Thymus (tissue), 11 donors: ENCODE results near the gene SYMPK. TPM values are rescaled to one million over a fixed set of nuclear protein-coding genes. Genes with fewer than 3 reads are reported as not detected.
A peak's percentile ranks its signal among the peaks of the same experiment; 100 is the strongest.

Experiments used
- DNase-seq, 9 donors: peaks; one replicate each; pipeline ENCODE4 v3.0.0-alpha.2; 2013; ENCODE audit warnings: low spot score in 9 of 9, low read depth in 6 of 9, missing footprints in 1 of 9
- H3K27ac ChIP-seq, 2 donors: one replicate each; pipeline ENCODE4 v1.5.1; 2013; ENCODE audit warnings: control low read depth in 1 of 2, low read depth in 1 of 2, low read length in 1 of 2, mild to moderate bottlenecking in 1 of 2, moderate library complexity in 1 of 2
- H3K27me3 ChIP-seq, 2 donors: one replicate each; pipeline ENCODE4 v1.5.1; 2013; ENCODE audit warnings: low read length in 1 of 2; ENCODE audit not compliant: control insufficient read depth in 2 of 2, insufficient read depth in 1 of 2
- H3K36me3 ChIP-seq, 2 donors: one replicate each; pipeline ENCODE4 v1.5.1; 2013; ENCODE audit warnings: low read length in 1 of 2, mild to moderate bottlenecking in 1 of 2, moderate library complexity in 1 of 2; ENCODE audit not compliant: control insufficient read depth in 2 of 2, insufficient read depth in 2 of 2
- H3K4me1 ChIP-seq, 2 donors: one replicate each; pipeline ENCODE4 v1.5.1; 2013; ENCODE audit warnings: low read length in 2 of 2; ENCODE audit not compliant: control insufficient read depth in 2 of 2, insufficient read depth in 2 of 2
- H3K4me3 ChIP-seq, 2 donors: one replicate each; pipeline ENCODE4 v1.5.1; 2013; ENCODE audit warnings: low read length in 2 of 2, control low read depth in 1 of 2, mild to moderate bottlenecking in 1 of 2
- H3K9me3 ChIP-seq, 2 donors: one replicate each; pipeline ENCODE4 v1.5.1; 2013; ENCODE audit warnings: low read length in 1 of 2, mild to moderate bottlenecking in 1 of 2; ENCODE audit not compliant: control insufficient read depth in 2 of 2, insufficient read depth in 1 of 2
- WGBS: extraction: QIAGEN DNeasy Blood & Tissue Kit; methylation state at CpG from one replicate; pipeline ENCODE4 v1.1.7; 2013; 5-methylcytosine and 5-hydroxymethylcytosine counted together
- polyA plus RNA-seq: library from polyadenylated mRNA; stranded (reverse); fragments of 200-250 nt; gene quantifications from one replicate; pipeline ENCODE4 v1.2.3, GENCODE V29; 2013
- total RNA-seq: library from RNA; stranded (reverse); fragments of 120-200 nt; gene quantifications from one replicate; pipeline ENCODE4 v1.2.4, GENCODE V29; 2013
- donor health status: healthy.

Gene SYMPK
- total and polyA plus RNA-seq, 2 donors: 24.5 to 151 TPM

GRCh38 chr19:45817010-45817724 is 45.8 kb downstream of the SYMPK start:
- peak; percentile 85 to 98 (median 92) for DNase-seq
- no peak overlapping the region for H3K4me3 ChIP-seq
- WGBS: 21% methylated on average over 24 of the region's 24 CpGs
- H3K27ac ChIP-seq: no peak overlapping the region
- H3K9me3 ChIP-seq: no peaks in the 10 kb centered on the region
- H3K36me3 ChIP-seq: peaks cover 19 to 29% of the 10 kb centered on the region in 2 donors
- peaks cover 0 to 23% of the 10 kb centered on the region in 2 donors for H3K4me1 ChIP-seq
- H3K27me3 ChIP-seq: peaks cover 2 to 26% of the 10 kb centered on the region in 2 donors

- H3K4me1 ChIP-seq: peaks cover 0 to 23% of the 10 kb centered on the region in 2 donors
- no peaks in the 10 kb centered on the region for H3K9me3 ChIP-seq
- H3K4me3 ChIP-seq: no peak overlapping the region
- no peak overlapping the region for H3K27ac ChIP-seq
- DNase-seq: no peak
- H3K36me3 ChIP-seq: peaks cover 14 to 25% of the 10 kb centered on the region in 2 donors
- WGBS: 91% methylated on average over 18 of the region's 18 CpGs
- peaks cover 2 to 26% of the 10 kb centered on the region in 2 donors for H3K27me3 ChIP-seq
Measured at GRCh38 chr19:45816236-45817009, 46.5 kb downstream of the SYMPK start.

- peaks cover 0 to 23% of the 10 kb centered on the region in 2 donors for H3K4me1 ChIP-seq
- peak in 1 of 9 donors; percentile 39 for DNase-seq
- WGBS: 7% methylated on average over 44 of the region's 44 CpGs
Measured at GRCh38 chr19:45815481-45816216, 47.3 kb downstream of the SYMPK start.

GRCh38 chr19:45814851-45815480 is 48.0 kb downstream of the SYMPK start, which contains the start of gene RSPH6A:
RSPH6A (minus strand) TSS chr19:45815308; CDS start chr19:45815176, 132 bp downstream.
- Histone ChIP-seq H3K27me3 (peaks cover 2 to 26% of the 10 kb centered on the region in 2 donors), H3K9me3 (no peaks in the 10 kb centered on the region), H3K36me3 (peaks cover 4 to 12% of the 10 kb centered on the region in 2 donors), H3K27ac (peak within 1 kb of the TSS in 1 of 2 donors; percentile 31), H3K4me3 (peak within 1 kb of the TSS; percentile 24 to 46), H3K4me1 (peaks cover 0 to 26% of the 10 kb centered on the region in 2 donors)
- 21% methylated on average over 40 of the region's 40 CpGs for WGBS
- DNase-seq: no peak

More at GRCh38 chr19:45815481-45816216, 47.3 kb downstream of the SYMPK start:
- H3K27me3 ChIP-seq: peaks cover 2 to 26% of the 10 kb centered on the region in 2 donors
- H3K9me3 ChIP-seq: no peaks in the 10 kb centered on the region
- no peak overlapping the region for H3K27ac ChIP-seq
- peaks cover 6 to 19% of the 10 kb centered on the region in 2 donors for H3K36me3 ChIP-seq
- peak overlapping the region; percentile 24 to 46 for H3K4me3 ChIP-seq

- no peak for DNase-seq
Measured at GRCh38 chr19:45814166-45814780, 48.7 kb downstream of the SYMPK start.

GRCh38 chr19:45812297-45812696 is 50.6 kb downstream of the SYMPK start:
- H3K4me1 ChIP-seq: peaks cover 5 to 32% of the 10 kb centered on the region in 2 donors
- 97% methylated on average over 6 of the region's 6 CpGs for WGBS
- no peak overlapping the region for H3K4me3 ChIP-seq
- peaks cover 0 to 3% of the 10 kb centered on the region in 2 donors for H3K36me3 ChIP-seq
- H3K27me3 ChIP-seq: peaks cover 2 to 26% of the 10 kb centered on the region in 2 donors
- H3K9me3 ChIP-seq: no peaks in the 10 kb centered on the region
- no peak for DNase-seq
- no peak overlapping the region for H3K27ac ChIP-seq

More at GRCh38 chr19:45814166-45814780, 48.7 kb downstream of the SYMPK start:
- Histone ChIP-seq H3K9me3 (no peaks in the 10 kb centered on the region), H3K27me3 (peaks cover 2 to 26% of the 10 kb centered on the region in 2 donors), H3K27ac (peak overlapping the region in 1 of 2 donors; percentile 31), H3K4me1 (peaks cover 5 to 33% of the 10 kb centered on the region in 2 donors), H3K36me3 (peaks cover 0 to 9% of the 10 kb centered on the region in 2 donors), H3K4me3 (no peak overlapping the region)
- 94% methylated on average over 12 of the region's 12 CpGs for WGBS

- H3K27ac ChIP-seq: peak overlapping the region; percentile 40 to 83
- no peak overlapping the region for H3K4me3 ChIP-seq
- peaks cover 0 to 3% of the 10 kb centered on the region in 2 donors for H3K36me3 ChIP-seq
- peaks cover 2 to 17% of the 10 kb centered on the region in 2 donors for H3K27me3 ChIP-seq
- DNase-seq: peak in 5 of 9 donors; percentile 47 to 78 (median 57)
- WGBS: 15% methylated on average over 7 of the region's 7 CpGs
- peaks cover 5 to 14% of the 10 kb centered on the region in 2 donors for H3K4me1 ChIP-seq
- no peaks in the 10 kb centered on the region for H3K9me3 ChIP-seq
Measured at GRCh38 chr19:45809643-45810159, 53.2 kb downstream of the SYMPK start.

- H3K36me3 ChIP-seq: no peaks in the 10 kb centered on the region
- H3K4me1 ChIP-seq: peaks cover 5 to 12% of the 10 kb centered on the region in 2 donors
- no peak overlapping the region for H3K4me3 ChIP-seq
- H3K27ac ChIP-seq: no peak overlapping the region
- H3K9me3 ChIP-seq: no peaks in the 10 kb centered on the region
- peaks cover 0 to 34% of the 10 kb centered on the region in 2 donors for H3K27me3 ChIP-seq
- DNase-seq: no peak
Measured at GRCh38 chr19:45805719-45806118, 57.2 kb downstream of the SYMPK start.
